GM21717 (cell line): ENCODE data around the gene LIPG.
"Not testable (repeated sequence)": the region's sequence is repeated elsewhere in the genome, so short reads cannot be mapped to it uniquely, and the experiment has no call there.

ENCODE experiments used
- ATAC-seq: cut with Tn5 transposase; IDR thresholded peaks from one replicate; pipeline ENCODE4 v1.9.1; 2021; ENCODE audit warnings: mild to moderate bottlenecking, moderate library complexity; ENCODE audit not compliant: unreplicated experiment

Gene LIPG

DNA sequence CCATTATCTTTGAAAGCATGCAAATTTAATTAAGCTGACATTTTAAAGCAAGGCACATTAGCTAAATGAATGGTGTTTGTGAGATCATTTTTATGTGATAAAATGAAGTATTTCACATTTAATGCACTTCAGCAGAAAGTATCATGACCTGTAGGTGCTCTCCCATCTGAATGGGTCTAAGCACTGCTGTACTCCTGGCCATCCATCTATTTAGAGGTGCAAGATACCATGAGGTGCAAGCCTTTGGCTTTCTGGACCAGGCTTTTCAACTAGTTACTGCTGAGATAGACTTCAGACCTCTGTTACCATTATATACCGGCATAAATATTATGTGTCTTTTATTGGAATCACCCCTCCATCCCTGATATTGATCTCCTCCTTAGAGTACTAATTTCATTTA lies 15.6 kb upstream of the LIPG start:
- no peak for ATAC-seq

DNA sequence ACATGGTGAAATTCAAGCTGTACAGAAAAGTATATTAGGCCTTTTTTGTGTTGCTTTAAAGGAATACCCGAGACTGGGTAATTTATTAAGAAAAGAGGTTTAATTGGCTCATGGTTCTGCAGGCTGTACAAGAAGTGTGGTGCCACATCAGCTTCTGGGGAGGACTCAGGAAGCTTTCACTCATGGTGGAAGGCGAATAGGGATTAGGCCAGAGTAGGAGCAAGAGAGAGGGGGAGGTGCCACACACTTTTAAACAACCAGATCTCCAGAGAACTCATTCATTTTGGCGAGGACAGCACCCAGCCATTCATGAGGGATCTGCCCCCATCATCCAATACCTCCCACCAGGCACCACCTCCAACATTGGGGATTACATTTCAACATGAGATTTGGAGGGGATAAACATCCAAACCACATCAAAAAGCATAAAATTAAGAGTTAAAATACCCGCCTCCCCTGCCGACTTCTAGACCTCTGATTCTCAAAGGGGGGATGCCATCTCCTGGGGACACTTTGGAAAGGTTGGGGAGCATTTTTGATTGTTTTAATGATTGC lies 15.1 kb upstream of the LIPG start:
- ATAC-seq = no peak

DNA sequence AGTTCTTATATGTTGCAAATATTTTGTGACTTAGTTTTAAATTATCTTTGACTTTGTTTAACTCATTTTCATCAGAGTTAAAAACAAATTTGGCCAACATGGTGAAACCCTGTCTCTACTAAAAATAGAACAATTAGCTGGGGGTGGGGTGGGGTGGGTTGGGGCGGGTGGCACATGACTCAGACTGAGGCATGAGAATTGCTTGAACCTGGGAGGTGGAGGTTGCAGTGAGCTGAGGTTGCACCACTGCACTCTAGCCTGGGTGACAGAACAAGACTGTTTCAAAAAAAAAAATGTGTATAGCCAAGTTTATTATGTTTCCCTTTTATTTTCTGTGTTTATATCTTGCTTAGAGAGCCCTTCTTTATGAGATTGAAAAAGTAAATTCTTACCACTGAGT lies 14.2 kb upstream of the LIPG start:
- no peak for ATAC-seq

DNA sequence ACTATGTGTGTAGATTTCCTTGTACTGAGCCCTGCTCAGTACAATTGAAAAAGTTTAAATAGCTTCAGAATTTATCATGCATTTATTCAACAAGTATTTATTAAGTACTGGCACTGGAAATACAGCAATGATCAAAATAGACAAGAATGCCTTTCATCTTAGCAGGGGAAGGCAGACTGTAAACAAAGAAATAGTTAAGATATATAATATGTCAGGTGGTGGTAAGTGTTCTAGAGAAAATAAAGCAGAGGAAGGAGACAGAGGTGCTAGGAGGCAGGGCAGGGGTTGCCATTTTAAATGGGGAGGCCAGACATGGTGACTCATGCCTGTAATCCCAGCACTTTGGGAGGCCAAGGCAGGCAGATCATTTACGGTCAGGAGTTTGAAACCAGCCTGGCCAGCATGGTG lies 13.6 kb upstream of the LIPG start:
- no peak for ATAC-seq

DNA sequence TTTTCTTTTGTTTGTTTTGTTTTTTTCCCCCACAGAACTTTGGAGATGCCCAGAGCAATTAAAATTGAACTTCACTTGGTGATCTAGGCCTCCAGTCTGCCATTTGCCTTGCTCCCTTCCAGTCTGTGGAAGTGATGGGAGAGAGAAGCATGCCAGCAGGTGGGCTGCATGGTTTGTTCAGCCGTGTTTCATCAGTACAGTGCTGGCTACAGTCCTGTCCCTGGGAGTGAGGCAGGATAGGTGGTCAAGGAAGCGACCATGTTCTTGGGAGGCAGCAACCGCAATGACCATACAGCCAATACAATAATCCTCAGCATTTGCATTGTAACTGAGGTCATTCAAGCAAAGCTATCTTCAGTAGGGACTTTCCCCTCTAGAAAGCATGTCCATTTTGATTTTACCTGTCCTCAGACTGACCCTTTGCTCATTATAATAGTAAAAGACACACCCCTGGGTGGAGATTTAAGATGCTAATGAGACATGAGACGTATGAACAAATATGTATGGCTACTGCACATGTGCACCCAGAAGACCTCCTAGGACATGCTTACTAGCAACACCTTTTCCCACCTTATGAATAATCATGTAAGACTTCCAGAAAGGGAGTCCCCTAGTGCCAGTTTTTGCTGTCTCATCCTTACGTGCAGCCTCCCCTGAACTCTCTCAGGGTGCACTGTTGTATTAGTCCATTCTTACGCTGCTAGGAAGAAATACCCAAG lies 11.1 kb upstream of the LIPG start:
- ATAC-seq = no peak

DNA sequence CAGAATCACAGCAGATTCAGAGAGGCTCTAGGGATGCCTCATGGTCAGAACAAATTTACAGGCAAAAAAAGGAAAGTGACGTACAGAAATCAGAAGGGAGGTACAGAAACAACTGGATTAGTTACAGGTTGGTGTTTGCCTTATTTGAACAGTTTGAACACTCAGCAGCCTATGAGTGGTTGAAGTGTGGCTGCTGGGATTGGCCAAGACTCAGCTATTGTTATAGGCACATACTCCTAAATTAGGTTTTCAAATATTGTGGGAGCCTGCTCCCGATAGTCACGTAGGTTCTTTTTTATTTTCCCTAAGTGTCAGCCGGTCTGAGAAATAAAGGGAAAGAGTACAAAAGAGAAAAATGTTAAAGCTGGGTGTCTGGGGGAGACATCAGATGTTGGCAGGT lies 8.9 kb upstream of the LIPG start:
- ATAC-seq = no peak

DNA sequence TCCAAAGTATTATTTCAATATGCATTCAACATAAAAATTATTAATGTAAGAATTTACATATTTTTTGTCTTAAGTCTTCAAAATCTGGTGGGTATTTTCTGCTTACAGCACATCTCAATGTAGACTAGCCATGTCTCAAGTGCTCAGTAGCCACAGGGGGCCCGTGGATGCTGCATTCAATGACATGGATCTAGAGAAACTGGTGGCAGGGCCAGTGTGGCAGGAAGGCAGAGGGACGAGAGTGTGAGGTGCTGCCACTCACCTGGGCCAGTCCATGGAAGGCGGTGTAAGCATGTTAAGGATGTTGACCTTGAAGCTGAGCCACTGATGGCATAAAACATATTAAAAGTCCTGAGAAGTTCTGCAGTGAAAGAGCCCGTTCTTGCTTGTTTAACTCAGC lies 6.2 kb upstream of the LIPG start:
- ATAC-seq = no peak

DNA sequence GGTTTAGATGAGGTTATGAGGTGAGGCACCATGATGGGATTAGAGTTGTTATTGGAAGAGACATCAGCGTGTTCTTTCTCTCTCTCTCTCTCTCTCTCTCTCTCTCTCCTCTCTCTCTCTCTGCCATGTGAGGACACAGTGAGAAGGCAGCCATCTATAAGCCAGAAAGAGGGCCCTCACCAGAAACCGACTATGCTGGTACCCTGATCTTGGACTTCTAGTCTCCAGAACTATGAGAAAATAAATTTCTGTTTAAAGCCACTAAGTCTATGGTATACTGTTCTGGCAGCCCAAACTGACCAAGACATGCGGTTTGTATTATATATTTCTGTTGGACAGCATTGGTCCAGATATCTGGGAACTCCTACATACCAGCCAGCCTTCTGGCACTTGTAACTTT lies 3.5 kb upstream of the LIPG start:
- ATAC-seq = no peak

DNA sequence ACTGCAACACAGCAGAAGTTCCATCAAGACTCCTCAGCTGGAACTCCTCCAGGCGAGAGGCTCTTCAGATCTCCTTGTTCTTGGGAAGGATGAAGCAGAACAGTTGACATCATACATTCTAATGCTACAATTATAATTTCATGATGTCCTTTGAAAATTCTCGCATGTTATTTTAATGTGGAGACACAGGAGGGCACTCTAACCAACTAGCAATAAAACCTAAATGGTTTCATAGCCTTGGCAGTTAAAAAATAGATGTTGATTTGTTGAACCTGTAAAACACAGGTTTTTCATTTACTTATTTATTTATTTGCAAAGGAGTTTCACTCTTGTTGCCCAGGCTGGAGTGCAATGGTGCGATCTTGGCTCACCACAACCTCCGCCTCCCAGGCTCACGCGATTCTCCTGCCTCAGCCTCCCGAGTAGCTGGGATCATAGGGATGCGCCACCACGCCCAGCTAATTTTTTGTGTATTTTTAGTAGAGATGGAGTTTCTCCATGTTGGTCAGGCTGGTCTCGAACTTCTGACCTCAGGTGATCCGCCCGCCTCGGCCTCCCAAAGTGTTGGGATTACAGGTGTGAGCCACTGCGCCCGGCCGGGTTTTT lies 2.4 kb upstream of the LIPG start:
- not testable (repeated sequence) for ATAC-seq

DNA sequence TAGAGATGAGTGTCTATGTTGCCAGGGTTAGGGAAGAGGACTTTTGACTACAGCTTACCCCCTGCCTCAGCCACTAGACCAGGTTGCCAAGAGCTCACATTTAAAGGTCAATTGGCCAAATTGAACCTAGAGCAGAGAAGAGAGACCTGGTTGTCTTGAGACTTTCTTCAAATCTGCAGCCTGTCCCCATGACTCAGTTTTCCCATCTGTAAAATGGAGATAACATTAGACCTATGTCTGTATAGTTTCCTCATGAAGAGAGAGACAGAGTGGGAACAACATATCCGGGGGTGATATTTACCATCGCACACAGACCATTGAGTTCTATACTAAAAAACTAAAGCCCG lies 1.6 kb upstream of the LIPG start:
- ATAC-seq = no peak

DNA sequence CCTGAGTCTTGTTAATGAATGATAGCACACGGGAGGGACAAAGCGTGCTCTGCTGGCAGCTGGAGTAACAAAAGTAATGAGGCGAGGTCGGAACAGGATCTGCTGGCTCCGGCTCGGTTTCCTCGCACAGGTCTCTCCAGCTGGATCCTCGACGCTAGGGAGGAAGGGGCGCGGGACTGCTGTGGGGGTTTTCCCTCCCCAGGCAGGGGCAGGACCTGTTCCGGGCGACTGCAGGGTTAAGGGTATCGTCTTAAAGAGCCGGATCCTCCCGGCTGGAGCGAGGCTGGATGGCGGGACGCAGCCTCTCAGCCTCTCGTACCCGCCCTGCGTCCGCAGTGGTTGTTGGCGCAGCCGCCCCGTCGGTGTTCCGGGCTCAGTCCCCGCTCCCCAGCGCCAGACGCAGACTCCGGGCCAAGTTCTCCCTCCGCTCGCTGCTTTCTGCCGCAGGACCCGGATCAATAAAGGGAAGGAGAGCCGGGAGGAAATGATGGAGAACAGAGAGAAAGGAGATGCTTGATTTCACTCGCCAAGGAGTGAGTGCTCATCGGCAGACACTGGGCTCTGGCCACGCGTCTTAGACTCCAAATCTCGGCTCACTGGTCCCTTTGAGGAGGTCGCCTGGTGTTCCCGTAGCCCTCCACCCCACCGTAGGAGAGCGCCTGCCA lies 1.1 kb upstream of the LIPG start:
- no peak for ATAC-seq

DNA sequence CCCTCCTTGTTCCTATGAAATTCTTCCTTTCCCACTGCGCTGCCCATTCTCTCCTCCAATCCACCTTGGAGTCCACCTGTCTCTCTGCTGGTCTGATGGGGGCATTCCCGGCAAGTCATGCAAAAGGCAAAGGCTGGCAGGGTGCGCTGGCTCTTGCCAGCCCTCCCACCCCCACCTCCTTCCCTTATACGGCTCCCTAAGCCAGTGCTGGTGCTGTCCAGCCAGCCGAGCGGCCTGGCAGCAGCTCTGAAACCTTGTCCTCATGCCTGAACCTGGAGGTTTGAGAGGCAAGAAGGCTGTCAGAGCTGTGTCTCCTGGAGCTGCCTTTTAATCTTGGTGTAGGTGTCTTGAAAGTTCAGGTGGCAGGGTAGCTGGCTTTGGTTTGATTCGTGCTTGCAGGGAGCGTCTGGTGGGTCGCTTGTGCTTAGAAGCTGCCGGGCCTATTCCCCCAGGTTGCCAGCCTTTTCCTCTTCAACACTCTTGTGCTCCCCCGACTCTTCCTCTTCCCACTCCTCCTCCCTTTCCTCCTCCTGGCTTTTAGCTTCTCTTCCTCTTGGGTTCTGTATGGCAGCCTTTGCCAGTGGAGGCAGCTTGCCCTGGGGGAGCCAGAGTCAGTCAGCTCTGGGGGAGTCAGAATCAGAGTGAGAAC lies 748 bp downstream of the LIPG start:
- no peak for ATAC-seq

DNA sequence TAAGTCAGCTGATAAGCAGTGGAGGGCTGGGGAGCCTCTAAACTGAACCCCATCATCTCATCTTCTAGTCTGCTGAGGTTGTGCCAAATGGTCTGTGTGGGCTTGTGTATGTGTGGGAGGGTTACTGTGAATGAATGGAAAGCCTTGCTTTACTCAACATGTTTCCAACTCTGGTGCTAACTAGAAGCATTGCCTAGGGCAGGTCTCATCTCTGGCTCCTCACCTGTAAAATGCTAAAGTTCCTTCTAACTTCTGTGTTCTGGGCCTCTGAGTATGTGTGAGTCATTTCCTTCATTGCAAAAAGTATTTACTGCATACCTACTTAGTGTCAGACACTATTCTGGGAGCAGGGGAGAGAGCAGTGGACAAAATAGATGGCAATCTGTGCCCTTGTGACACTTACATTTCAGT lies 1.3 kb downstream of the LIPG start:
- no peak for ATAC-seq

DNA sequence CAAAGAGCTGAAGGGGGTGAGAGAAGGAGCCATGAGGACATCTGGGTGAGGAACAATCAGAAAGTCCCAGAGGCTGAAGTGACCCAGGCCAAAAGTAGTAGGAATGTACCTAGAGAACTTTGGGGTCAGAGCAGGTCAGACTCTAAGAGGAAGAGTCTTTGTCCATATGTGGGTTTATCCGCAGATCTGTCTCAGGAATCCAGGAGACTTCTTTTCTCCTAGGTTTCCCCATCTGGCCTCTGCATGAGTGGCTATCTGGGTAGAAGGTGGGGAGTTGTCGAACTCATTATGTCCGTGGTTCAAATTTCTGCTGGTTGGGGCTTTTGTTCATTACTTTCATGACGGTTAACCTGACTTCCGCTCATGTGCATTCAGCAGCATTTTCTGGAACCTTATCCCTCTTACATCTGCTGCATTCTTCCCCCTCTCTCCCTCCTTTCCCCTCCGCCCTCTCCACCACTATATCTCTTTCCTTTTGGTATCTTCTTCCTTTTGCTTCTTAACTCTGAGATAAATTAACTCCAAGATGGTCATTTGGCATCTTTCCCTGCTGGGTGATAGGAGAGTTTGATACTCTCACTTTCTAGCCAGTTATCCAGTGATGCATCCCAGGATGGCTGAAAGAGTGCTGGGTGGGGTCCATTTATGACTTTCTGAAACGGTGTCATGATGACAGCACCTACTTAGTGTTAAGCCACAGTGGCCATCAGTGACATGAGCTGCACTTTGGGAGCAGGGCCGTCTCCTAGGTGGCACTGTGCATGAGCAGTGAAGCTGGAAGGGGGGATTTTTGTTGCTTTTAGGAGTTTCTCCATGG lies 2.1 kb downstream of the LIPG start:
- ATAC-seq = no peak

DNA sequence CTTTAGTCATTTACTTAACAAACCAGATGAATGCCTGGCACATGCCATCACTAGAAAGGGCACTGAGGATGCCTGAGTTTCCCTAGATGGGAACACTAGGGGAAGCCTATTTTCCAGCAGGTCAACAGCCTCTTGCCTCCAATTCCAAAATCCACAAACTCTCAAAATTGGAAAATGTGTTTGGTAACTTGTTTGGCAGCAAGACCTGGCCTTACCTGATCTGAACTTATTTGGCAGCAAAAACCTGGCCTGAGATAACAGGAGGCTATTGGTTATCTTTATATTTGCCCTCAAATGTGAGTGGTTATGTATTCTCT lies 2.6 kb downstream of the LIPG start:
- ATAC-seq = no peak

DNA sequence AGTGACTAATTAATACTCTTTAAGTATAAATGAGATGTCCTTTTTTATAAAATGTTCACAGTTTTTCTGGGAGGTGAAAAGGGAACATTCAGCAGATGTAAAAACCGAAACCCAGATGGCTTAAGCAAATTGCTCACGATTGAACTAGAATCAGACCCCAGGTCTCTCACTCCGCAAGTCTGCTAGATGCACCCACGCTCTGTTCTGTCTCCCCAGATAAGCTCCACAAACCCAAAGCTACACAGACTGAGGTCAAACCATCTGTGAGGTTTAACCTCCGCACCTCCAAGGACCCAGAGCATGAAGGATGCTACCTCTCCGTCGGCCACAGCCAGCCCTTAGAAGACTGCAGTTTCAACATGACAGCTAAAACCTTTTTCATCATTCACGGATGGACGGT lies 3.2 kb downstream of the LIPG start:
- no peak for ATAC-seq

DNA sequence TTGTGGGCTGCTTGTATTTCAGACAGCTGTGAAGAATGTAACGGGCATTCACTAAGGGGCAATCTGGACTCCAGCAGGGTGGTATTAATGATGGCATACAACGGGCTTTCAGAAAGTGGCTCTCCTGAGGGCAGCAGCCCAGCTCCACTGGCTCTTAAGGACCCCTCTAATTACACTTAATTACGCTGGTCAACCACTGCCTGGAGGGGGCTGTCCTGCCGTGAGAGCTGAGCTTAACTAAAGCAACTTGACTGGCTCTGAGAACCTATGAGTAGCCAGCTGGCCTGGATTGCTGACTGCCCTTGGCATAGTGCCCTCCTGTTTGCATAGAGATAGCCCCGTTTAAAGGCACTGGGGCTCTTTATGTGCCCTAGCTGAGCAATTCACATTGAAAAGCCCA lies 3.8 kb downstream of the LIPG start:
- no peak for ATAC-seq

DNA sequence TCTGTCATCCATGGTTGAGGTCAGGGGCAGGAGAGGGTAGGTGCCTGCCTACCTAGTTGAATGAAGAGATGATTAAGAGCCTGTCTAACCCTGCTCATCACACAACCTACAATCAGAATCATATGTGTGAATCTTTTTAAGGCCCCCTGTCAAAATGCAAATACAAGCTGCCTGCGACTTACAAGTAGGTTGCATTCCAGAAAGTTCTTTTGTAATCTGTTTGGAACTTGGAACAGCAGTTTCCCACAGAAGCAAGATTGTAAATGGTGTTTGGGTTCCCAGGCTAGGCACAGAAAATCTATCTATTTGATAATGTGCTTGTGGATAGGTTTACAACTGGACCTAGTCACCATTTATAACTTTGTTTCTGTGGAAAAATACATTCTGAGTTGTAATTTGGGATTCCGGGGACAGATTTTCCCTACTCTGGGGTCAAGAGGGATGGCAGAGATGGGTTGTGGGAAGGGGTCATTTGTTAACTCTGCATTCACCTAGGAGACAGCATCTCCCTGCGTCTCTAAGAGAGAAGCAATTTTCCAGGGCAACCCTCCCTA lies 4.4 kb downstream of the LIPG start:
- no peak for ATAC-seq

DNA sequence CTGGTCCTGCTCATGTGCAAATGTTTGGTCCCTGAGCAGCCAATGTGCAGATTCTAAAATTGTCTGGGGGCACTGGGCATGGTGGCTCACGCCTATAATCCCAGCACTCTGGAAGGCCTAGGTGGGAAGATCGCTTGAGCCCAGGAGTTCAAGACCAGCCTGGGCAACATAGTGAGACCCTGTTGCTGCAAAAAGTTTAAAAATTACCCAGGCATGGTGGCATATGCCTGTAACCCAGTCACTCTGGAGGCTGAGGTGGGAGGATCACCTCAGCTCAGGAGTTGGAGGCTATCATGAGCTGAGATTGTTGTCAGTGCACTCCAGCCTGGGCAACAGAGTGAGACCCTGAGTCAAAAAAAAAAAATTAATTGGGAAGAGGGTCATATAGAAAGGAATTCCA lies 5.1 kb downstream of the LIPG start:
- no peak for ATAC-seq

DNA sequence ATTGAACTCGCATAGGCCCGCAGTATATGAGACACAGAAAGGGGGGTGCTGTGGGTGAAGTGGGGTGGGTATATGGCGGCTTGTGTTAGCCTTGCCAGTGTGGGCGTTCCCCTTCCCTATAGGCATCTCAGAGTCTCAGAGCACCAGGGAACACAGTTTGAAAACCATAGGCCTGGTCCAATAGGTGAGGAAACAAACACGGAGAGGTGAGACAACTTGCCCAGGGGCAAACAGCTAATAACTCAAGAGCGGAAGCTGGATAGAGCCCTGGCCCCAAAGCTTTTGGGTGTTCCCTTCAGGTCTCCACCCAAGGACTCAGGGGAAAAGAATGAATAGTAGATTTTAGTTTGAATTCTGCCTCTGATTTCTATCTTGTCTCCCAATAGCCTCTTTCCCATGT lies 7.9 kb downstream of the LIPG start:
- no peak for ATAC-seq

DNA sequence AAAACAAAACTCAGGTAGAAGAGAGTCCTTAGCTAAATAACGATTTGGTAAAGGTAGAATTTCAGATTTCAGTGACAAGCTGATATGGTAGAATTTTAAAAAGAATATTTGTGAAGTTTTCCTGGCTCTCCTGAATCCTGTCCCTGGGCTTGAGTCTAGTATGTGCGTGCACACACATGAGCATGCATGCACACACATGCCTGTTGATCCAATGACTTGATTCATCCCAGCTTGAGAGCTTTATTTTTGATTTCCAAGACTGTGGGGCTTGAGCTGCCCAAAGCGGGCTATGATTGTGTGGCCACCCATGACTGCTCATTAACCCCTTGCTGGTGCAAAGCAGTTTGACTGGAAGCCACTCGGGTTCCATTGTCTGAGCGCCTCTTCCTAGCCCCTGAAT lies 9.0 kb downstream of the LIPG start:
- ATAC-seq = no peak
